A549 (cell line): ENCODE measurements around the gene HLX.

Source experiments
- ESRRA ChIP-seq: fragments of 150-350 bp; IDR thresholded peaks from 2 replicates; pipeline ENCODE4 v1.6.1; 2014; ENCODE audit warnings: mild to moderate bottlenecking, low read length, borderline replicate concordance
- HDAC2 ChIP-seq: fragments of 200-600 bp; sonication (generic); IDR thresholded peaks from 2 replicates; pipeline ENCODE4 v1.6.1; 2016
- HOXA7 ChIP-seq: fragments of 250-450 bp; sonication (Bioruptor Pico); IDR thresholded peaks from 2 replicates; pipeline ENCODE4 v1.5.0; 2020; ENCODE audit warnings: mild to moderate bottlenecking, moderate library complexity
- RAD21 ChIP-seq, 2 experiments: fragments of >200 bp in 1 of 2; sonication (Bioruptor Twin) in 1 of 2; formaldehyde crosslinking in 1 of 2; IDR thresholded peaks in 1 of 2; conservative IDR thresholded peaks in 1 of 2; 2 replicates in 1 of 2; 3 replicates in 1 of 2; pipeline ENCODE4 v1.6.1; 2012 to 2018; ENCODE audit warnings: inconsistent platforms in 1 of 2
- RFX5 ChIP-seq: fragments of 450-650 bp; IDR thresholded peaks from 2 replicates; pipeline ENCODE4 v1.7.1; 2014; ENCODE audit warnings: antibody characterized with exemption, mild to moderate bottlenecking, moderate library complexity
- TF ChIP-seq, protein P1 (sequence below): fragments of 450-650 bp; IDR thresholded peaks from 2 replicates; pipeline ENCODE4 v1.6.1; 2014; ENCODE audit warnings: antibody characterized with exemption

DNA sequence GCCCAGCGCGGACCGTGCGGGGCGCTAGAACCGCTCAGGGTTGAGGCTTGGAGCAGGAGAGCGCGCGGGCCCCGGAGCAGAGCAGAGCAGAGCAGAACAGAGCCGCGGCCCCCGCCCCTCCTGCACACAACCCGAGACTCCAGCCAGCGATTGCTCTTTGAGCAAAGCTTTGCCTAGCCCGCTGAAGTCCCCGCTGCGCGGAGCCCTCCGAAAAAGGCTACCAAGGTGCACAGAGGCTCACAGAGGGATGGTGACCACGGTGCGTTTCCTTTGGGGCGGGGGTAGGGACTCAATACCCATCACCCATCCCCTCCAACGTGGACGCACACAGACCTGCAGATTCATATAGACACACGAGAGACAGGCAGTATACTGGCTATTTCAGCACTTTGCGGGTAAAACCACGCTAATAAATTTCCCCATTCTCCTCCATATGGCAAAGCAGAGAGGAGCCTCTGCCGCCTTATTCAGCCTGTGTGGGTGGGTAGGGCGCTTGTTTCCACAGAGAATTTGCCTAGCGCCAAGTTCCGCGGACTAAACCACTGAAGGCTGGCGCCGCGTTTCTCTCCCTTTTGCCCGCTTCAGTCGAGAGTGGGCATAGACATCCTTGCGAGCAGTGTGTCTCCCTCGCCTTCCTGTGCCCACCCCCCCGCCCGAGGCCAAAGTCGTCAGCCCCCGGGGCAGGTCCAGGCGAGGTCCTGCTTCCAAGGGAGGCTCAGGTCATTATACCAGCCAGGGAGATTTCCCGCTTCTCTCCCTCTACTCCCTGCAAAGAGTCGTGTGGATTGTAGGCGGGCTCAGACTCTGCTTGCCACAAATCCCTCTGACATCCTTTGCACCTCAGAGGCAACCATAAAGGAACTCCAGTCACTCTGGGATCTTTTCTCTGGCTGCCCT lies 8.5 kb downstream of the HLX start:
- TF ChIP-seq RAD21 (conservative IDR thresholded peaks at IDR 0.05 in 1 of 2, IDR thresholded peaks at IDR 0.05 in 1 of 2) (no peak), ESRRA (no peak), RFX5 (no peak), HOXA7 (CRISPR knock-in tag) (no peak), HDAC2 (no peak)
- TF ChIP-seq, protein P1, sequence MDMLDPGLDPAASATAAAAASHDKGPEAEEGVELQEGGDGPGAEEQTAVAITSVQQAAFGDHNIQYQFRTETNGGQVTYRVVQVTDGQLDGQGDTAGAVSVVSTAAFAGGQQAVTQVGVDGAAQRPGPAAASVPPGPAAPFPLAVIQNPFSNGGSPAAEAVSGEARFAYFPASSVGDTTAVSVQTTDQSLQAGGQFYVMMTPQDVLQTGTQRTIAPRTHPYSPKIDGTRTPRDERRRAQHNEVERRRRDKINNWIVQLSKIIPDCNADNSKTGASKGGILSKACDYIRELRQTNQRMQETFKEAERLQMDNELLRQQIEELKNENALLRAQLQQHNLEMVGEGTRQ: no peak
